Heart left ventricle (tissue), 13 donors: ENCODE data around the gene DOK5.

Source experiments
- CTCF ChIP-seq, 12 donors: fragments of 200-600 bp; sonication (generic) in 4 of 12; IDR thresholded peaks; one replicate each; pipeline versions ENCODE4 v1.5.0 to v1.8.0; 2018 to 2022; ENCODE audit warnings: antibody characterized with exemption in 12 of 12, mild to moderate bottlenecking in 5 of 12
- POLR2A ChIP-seq, 2 donors: fragments of 450-650 bp; IDR thresholded peaks; one replicate each; pipeline ENCODE4 v1.6.1; 2017; ENCODE audit warnings: antibody characterized with exemption in 2 of 2, mild to moderate bottlenecking in 2 of 2, moderate library complexity in 2 of 2
- donor health status: ischemic (EF 13 %, LVEDD 7.1; RV severe dilation, severe dysfunction).
- donor health status: DM: no; HTN: yes; CAD: no.
- donor health status: DM: no; HTN: no; CAD: no.
- donor health status: ischemic (EF 25% LVEDD 6.9; RV normal size, moderate dysfunction).
- donor health status: ischemic (EF 25% LVEDD 5.7; RV mildly dilated, moderate dysfunction).
- donor health status: ischemic (EF 35%, LVEDD 5.7; RV mildly dilated, moderate dysfunction).
- donor health status: nonischemic (EF 11% LVEDD 7.7; RV severe dilation, severe dysfunction).
- donor health status: DM: yes; HTN: yes; CAD: no.
- donor health status: PGD.
- donor health status: ischemic (EF 29% LVEDD 5.4; RV normal size, mild dysfunction).
- donor health status: nonischemic (EF 23%, LVEDD 6.1; RV moderate dilation, normal function).

GRCh38 chr20:54481442-54481841 is 6.0 kb downstream of the DOK5 start:
- TF ChIP-seq CTCF (IDR thresholded peaks at IDR 0.05): no peak
- TF ChIP-seq POLR2A (IDR thresholded peaks at IDR 0.05): no peak
